HG02759 (cell line): ENCODE results near the gene DBP.

Source experiments
- ATAC-seq: cut with Tn5 transposase; IDR thresholded peaks from one replicate; pipeline ENCODE4 v1.9.1; 2021; ENCODE audit warnings: mild to moderate bottlenecking, moderate library complexity; ENCODE audit not compliant: unreplicated experiment

DBP gene

GRCh38 chr19:48587387-48587786 is 49.8 kb downstream of the DBP start:
- ATAC-seq: no peak

GRCh38 chr19:48582168-48582567 is 55.0 kb downstream of the DBP start:
- no peak for ATAC-seq
